Stimulated activated CD4-positive, alpha-beta T cell treated with anti-CD3 and anti-CD28 coated beads, TNF-alpha, amount 100 ng/mL, for 24 hours (primary cell): Measurements from ENCODE around the gene ORC3.
"Not testable (repeated sequence)": the region's sequence is repeated elsewhere in the genome, so short reads cannot be mapped to it uniquely, and the experiment has no call there.

Experiments used
- DNase-seq, 3 experiments: peaks; one replicate each; pipeline ENCODE4 v3.0.0-alpha.2; 2020; ENCODE audit warnings: low read depth in 3 of 3

Gene ORC3

DNA sequence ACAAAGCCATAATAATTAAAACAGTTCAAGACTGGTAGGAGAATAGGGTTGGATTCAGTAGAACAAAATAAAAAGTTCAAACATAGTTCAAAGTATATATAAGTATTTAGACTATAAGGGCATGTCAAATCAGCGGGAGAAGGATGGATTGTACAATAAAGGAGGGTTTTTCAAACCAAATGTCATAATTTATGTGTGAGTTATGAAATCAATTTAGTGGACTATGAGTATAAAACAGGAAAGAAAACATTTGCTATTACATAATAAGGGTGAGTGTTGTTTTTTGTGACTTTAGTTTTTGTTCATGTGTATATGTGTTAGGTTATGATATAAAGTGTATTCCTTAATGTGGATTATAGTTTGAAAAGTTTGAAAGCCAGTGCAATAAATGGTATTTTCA lies 10.6 kb downstream of the ORC3 start:
- no peak for DNase-seq

GRCh38 chr6:87606199-87606598 lies 16.3 kb downstream of the ORC3 start:
- no peak for DNase-seq

DNA sequence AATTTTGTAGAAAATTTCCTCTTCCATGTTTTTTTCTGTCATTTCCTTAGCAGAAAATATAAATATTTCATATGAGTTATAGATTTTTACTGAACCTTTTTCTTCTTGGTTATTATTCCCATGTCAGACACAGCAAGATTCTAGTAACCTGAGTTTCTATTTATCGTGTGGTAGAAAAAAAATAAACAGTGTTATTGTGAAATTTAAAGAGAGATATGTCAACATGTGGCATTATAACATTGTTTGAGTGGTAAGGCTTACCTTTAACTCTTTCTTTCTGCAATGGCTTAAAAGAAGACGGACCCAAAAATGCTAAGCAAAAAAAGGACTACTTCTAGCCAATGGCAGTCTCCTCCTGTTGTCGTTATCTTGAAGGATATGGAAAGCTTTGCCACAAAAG lies 18.9 kb downstream of the ORC3 start:
- no peak for DNase-seq

DNA sequence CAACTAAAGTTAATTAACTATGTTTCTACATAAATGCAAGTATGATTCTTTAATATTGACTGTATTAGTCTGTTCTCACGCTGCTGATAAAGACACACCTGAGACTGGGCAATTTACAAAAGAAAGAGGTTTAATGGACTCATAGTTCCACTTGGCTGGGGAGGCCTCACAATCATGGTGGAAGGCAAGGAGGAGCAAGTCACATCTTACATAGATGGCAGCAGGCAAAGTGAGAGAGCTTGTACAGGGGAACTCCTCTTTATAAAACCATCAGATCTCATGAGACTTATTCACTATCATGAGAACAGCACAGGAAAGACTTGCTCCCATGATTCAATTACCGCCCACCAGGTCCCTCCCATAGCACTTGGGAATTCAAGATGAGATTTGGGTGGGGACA lies 23.1 kb downstream of the ORC3 start:
- not testable (repeated sequence) for DNase-seq

DNA sequence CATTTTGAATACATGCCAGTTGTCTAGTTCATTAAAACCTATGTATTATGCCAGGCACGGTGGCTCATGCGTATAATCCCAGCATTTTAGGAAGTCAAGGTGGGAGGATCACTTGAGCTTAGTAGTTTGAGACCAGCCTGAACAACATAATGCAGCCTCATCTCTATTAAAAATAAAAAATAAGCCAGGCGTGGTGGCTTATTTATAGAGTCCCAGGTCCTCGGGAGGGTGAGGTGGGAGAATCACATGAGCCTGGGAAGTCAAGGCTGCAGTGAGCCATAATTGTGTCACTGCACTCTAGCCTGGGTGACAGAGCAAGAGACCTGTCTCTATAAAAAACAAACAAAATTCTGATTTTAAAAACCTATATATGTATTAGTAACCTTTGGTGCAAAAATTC lies 27.5 kb downstream of the ORC3 start:
- DNase-seq, result no peak

DNA sequence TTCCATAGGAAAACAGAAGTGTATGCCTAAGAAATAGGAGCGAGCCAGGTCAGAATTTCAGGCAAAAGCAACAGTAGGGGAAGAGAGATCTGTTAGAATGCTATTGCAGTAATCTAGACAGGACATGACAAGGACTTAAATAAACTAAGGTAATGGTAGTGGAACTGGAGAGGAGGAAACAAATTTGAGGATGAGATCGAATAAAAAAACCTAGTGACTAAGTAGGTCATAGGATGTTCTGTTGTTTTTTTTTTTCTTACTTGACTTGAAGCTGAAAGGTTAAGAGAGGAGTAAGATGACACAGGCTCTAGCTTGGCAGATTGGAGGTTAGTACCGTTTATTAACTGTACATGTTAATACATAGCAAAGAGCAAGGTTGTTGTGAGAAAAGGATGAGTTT lies 28.6 kb downstream of the ORC3 start:
- no peak for DNase-seq

GRCh38 chr6:87623248-87623647 lies 33.3 kb downstream of the ORC3 start:
- no peak for DNase-seq

DNA sequence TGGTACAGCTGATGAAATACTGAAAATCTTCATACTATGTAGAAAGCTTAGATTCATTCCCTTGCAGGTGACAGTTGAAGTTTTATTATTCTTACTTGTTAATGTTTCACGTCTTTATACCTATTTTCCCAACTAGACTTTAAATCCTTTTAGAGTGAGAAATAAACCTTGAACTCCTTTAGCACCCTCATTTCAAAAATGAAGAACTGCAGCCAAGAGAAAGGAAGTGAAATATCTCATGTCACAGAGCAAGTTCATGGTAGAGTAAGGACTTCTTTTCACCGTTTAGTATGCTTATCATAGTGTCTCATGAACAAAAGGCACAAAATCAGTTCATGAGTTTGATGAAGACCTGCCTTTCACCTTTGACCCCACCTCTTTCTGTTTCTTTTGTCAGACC lies 38.5 kb downstream of the ORC3 start:
- no peak for DNase-seq

GRCh38 chr6:87628881-87629280 lies 38.9 kb downstream of the ORC3 start:
- DNase-seq, result no peak

DNA sequence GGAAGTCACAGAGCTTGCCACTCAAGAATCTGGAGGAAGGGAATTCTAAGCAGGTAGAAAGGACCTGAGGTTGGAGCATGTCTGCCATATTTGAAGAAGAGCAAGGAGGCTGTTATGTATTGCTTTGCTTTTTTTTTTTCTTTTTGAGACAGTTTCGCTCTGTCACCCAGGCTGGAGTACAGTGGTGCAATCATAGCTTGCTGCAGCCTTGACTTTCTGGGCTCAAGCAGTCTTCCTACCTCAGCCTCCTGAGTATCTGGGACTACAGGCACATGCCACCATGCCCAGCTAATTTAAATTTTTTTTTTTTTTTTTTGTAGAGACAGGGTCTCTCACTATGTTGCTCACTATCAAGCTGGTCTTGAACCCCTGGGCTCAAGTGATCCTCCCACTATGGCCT lies 40.8 kb downstream of the ORC3 start:
- DNase-seq, result no peak

DNA sequence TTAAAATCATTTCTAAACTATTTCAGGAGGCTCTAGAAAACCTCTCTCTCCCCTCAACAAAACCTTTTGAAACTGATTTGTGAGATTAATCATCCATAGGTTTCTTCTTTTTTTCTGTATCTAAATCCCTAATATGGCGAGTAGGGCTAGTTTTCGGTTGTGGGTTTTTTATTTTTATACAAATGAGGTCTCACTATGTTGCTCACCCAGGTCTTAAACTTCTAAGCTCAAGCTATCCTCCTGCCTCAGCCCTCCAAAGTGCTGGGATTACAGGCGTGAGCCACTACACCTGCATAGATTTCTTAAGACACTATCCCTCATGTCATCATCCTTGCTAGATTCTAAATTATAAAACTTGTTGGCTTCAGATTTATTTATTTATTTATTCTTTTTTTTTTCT lies 43.9 kb downstream of the ORC3 start:
- DNase-seq, result no peak

- DNase-seq, result no peak
Measured at GRCh38 chr6:87636315-87636714, 46.4 kb downstream of the ORC3 start.

GRCh38 chr6:87637106-87637505 lies 47.2 kb downstream of the ORC3 start:
- no peak for DNase-seq

GRCh38 chr6:87639373-87639772 lies 49.4 kb downstream of the ORC3 start:
- DNase-seq, result no peak

- DNase-seq, result no peak
Measured at GRCh38 chr6:87641065-87641692, 51.2 kb downstream of the ORC3 start.

- DNase-seq, result no peak
Measured at GRCh38 chr6:87645080-87645479, 55.1 kb downstream of the ORC3 start.

GRCh38 chr6:87653074-87653962 lies 63.4 kb downstream of the ORC3 start:
- DNase-seq, result no peak

DNA sequence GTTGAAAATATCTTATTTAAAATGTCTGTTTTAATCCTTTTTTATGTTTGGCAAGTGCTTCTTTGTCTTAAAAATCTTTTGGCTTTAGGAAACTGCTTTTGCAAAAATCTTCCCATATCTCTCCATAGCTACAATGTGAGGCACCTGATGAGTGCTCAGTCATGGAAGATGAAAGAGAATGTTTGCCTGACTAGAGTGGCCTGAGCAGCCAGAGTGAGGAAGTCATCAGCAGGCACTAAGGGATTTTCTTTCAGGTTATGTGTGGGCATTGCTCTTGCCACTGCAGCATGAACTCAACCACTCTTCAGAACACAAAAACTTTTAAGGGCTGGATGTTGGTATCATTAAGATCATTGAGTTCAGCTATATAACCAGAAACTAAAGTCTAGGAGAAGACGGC lies 64.2 kb downstream of the ORC3 start:
- DNase-seq, result no peak

DNA sequence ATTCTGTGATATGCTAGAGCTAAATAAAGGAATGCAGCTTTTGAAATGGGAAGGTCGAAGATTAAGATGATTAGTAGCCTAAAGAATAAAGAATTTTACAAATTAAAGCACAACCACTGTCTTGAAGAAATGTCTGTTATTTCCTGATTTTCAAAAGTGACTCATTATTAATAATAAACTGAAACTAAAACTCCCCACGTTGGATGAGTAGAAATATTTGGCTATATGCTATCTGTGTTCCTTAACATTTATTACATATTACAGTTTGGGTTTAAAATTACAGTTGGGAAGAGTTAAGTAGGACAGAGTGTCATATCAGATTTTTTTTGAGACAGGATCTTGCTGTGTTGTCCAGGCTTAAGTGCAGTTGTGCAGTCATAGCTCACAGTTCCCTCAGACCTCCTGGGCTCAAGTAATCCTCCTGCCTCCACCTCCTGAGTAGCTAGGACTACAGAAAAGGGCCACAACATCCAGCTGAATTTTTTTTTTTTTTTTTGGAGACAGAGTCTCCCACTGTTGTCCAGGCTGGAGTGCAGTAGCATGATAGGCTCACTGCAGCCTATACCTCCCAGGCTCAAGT lies 65.0 kb downstream of the ORC3 start:
- no peak for DNase-seq

DNA sequence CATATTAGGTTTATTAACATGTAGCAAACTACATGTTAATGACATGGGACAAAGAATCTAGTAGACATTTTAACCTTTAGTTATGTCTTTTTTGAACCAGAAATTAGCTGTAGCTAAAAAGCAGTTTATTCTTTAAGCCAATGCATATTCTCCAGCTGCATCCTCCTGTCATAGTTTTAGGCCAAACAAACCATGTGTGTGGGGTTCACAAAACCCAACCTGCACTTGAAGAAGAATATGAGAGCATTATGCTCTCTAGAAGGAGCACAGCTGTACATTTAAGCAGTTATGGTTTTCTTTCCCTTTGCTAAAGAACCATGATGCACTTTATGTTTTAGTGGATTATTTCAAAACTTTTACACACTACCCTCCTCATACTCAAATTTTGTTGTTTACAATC lies 65.9 kb downstream of the ORC3 start:
- DNase-seq, result no peak

- DNase-seq, result no peak
Measured at GRCh38 chr6:87656857-87657256, 66.9 kb downstream of the ORC3 start.

GRCh38 chr6:87658516-87658915 lies 68.6 kb downstream of the ORC3 start:
- no peak for DNase-seq
